WI38 (cell line): ENCODE data around the gene CCDC187.

Experiments used
- H3K4me3 ChIP-seq: 2 replicates; pipeline ENCODE4 v1.5.1; 2011; ENCODE audit warnings: low read depth, mild to moderate bottlenecking, control low read depth, low read length
- TF ChIP-seq, protein P1 (sequence below): IDR thresholded peaks from 2 replicates; pipeline ENCODE4 v1.5.1; 2012; ENCODE audit warnings: low read depth, mild to moderate bottlenecking, control low read depth, low read length

Gene CCDC187

DNA sequence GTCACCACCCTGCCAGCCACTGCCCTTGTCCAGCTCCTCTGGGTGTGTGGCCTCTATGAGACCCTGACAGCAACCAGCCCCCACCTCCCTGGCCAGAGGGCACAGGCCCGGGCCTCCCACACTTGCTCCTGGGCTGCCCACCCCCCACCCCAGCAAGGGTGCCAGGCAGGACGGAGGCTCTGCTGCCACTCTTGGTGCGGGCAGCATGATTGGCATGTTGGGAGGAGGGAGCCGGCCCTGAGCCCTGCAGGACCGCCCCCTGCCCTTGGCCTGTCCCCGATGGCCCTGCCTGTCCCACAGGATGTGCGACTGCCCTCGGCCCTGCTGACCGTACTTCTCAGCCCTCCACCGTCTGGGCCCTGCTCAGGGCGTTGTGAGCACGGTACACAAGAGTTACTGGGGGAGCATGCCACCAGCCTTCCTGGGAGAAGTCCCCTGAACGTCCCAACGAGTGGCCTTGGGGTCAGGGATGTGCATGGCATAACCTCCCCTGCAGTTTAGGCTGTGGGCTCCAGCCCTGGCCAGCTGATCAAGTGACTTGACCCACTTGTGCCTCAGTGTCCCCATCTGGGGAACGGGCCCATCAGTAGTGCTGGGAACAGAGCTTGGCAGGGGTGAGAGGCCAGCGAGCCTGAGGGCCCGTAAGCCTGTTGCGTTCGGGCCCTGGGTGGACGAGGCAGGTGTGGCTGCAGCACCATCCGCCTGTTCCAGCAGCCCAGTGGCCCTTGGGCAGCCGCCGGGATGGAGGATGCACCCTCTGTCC lies 39.4 kb upstream of the CCDC187 start:
- TF ChIP-seq, protein P1, sequence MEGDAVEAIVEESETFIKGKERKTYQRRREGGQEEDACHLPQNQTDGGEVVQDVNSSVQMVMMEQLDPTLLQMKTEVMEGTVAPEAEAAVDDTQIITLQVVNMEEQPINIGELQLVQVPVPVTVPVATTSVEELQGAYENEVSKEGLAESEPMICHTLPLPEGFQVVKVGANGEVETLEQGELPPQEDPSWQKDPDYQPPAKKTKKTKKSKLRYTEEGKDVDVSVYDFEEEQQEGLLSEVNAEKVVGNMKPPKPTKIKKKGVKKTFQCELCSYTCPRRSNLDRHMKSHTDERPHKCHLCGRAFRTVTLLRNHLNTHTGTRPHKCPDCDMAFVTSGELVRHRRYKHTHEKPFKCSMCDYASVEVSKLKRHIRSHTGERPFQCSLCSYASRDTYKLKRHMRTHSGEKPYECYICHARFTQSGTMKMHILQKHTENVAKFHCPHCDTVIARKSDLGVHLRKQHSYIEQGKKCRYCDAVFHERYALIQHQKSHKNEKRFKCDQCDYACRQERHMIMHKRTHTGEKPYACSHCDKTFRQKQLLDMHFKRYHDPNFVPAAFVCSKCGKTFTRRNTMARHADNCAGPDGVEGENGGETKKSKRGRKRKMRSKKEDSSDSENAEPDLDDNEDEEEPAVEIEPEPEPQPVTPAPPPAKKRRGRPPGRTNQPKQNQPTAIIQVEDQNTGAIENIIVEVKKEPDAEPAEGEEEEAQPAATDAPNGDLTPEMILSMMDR: no peak
- no peak overlapping the region for H3K4me3 ChIP-seq

DNA sequence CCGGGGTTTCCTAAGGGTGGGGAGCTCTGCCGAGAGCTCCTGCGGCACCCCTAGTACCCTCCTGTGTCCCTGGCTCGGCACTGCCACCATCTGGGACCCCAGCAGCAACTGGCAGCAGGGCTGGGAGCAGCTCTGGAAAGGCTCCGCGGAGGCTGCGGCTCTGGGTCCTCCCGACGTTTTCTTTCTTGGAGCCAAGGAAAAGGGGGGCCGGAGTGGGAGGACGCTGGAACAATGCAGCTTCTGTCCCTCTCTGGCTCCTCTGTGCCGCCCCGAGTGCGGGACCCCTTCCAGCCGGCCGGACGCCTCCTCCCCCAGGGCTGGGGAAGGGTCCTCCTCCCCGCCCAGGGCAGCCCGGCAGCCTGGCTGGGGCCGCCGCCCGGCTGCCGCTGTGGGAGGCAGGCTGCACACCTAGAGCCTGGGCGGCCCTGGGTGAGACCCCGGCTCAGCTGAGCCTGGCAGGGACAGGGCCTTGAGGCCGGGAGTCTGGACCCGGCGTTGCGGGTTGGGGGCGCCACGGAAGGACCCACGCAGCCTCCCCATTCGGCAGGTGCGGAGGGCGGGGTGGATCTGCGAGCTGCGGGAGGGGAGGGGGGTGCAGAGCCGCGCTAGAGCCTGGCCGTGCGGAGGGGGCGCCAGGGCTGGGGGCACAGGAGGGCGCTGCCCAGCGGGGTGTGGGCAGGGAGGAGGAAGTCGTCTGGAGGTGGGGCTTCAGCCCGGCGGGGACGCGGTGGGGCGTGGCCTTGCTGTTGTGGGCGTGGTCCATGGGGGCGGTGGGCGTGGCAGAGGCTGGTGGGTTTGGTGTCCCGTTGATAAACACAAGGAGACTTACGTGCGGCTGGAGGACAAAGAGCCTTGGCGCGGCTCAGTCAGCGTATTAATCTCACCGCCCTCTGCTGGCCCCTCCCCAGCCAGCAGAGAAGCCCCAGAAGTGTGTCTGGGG lies 38.6 kb upstream of the CCDC187 start:
- H3K4me3 ChIP-seq: no peak overlapping the region
- TF ChIP-seq, protein P1: no peak

DNA sequence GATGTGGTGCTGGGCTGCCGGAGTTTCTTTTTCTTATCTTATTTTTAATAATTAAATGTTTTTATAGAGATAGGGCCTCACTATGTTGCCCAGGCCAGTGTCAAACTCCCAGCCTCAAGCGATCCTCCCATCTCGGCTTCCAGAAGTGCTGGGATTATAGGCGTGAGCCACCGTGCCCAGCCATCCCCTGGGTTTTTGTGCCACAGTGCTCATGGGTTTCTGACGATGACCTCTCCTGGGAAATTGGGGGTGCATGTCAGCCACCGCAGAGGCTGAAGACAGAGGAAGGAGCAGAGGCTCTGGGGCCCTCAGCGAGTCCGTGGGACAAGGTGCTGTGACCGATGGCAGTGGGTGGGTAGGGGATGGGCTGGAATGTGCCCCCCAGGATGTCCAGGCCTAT lies 37.9 kb upstream of the CCDC187 start:
- TF ChIP-seq, protein P1: no peak
- no peak overlapping the region for H3K4me3 ChIP-seq

DNA sequence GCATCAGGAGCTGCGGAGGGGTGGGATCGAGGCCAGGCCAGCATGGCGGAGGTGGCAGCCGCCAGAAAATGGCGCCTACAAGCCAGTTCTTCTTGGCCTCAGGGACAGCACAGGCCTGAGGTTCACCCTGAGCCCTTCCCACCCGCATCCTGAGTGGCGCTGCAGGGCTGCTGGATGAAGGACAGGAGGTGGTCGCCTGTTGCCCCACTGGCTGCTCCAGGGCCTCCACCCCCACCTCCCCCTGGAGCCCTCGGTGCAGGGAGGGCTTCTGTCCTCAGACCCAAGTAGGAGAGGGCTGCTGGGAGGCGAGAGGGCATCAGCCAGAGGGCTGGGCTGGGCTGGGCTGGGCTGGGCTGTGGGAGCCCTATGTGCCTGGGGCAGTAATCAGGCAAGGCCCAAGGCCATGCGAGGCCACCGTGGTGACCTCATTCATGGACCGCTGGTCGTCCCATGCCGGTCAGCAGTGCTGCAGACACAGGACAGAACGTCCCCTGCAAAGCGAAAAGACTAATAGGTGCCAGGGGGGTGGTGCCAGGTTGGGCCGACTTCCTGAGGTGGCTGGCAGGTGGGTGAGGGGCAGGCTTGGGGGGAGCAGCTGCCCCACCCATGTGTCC lies 37.3 kb upstream of the CCDC187 start:
- TF ChIP-seq, protein P1: no peak
- H3K4me3 ChIP-seq: no peak overlapping the region

DNA sequence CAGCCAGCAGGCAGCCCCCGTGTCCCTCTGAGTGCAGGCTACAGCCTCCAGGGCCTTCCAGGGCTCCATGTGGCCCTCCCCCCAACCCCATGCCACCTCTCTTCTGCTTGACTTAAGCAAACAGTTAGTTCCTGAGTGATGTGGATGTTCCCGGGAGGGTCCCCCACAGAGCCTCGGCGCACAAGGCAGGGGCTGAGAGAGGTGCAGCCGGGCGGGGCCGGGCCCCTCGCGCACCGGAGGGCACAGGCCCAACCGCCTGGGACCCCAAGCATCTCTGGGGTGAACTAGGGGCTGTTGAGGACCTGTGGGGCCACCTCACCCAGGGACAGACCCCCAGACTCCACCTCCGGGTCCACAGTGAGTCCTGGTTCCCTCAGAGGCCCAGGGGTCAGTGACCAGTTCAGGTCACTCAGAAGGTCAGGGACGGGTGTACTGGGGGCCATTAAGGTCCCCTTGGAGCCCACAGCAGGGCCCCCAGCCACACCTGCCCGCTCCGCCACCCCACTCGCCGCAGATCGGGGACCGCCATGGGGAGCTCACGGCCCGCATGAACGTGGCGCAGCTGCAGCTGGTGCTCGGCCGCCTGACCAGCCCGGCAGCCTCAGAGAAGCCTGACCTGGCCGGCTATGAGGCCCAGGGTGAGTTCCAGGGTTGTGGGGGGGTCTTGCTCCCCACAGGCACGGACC lies 36.6 kb upstream of the CCDC187 start:
- TF ChIP-seq, protein P1: no peak
- H3K4me3 ChIP-seq: no peak overlapping the region

DNA sequence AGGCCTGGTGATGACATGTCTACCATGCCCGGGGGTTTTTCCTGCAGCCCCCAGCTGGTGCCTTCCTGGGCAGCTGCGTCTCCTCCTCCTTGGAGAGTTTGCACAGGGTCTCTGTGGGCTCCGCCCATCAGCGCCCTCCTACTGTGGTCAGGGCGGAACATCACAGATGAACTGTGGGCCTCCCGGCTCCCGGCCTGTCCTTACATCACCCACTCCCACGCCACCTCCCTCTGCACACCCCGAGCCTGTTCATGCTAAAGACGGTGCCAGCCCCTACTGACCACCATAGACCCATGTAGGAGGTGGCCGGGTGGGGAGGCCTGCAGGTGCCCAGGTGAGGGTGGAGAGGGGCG lies 36.0 kb upstream of the CCDC187 start:
- TF ChIP-seq, protein P1: no peak
- no peak overlapping the region for H3K4me3 ChIP-seq
